Activated CD4-positive, alpha-beta T cell treated with anti-CD3 and anti-CD28 coated beads for 24 hours (primary cell): ENCODE measurements around the gene MX1.

ENCODE experiments used
- DNase-seq, 2 donors: peaks; one replicate each; pipeline ENCODE4 v3.0.0-alpha.2; 2020; ENCODE audit warnings: low read depth in 2 of 2

The MX1 gene

DNA sequence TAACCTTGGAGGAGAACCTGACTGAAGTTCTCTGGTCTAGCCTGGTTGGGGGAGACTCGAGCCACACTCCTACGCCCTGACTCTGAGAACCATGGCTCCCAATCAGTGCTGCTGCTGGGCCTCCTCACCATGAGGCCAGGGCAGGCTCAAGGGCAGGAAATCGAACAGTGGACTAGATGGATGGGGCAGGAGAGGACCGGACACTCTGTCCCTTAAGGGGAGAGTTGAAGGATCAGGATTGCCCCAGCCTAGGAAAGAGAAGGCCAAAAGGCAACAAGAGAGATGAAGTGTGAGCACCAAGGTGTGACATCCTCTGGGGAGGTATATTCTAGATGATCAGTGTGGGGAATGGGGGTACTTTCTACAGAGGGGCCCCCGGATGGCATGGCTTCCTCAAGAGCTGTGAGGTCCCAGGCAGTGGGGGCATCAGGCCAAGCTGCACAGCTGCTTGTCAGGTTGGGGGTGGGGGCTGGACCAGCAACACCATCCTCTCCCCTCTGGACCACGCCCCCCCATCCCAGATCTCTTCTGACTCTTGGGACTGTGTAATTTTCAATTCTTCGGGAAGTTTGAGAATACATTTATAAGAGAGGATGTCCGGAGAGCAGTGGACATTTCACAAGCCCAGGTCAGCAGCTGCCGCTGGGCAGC, 34.0 kb downstream of the MX1 start:
- DNase-seq, result no peak

DNA sequence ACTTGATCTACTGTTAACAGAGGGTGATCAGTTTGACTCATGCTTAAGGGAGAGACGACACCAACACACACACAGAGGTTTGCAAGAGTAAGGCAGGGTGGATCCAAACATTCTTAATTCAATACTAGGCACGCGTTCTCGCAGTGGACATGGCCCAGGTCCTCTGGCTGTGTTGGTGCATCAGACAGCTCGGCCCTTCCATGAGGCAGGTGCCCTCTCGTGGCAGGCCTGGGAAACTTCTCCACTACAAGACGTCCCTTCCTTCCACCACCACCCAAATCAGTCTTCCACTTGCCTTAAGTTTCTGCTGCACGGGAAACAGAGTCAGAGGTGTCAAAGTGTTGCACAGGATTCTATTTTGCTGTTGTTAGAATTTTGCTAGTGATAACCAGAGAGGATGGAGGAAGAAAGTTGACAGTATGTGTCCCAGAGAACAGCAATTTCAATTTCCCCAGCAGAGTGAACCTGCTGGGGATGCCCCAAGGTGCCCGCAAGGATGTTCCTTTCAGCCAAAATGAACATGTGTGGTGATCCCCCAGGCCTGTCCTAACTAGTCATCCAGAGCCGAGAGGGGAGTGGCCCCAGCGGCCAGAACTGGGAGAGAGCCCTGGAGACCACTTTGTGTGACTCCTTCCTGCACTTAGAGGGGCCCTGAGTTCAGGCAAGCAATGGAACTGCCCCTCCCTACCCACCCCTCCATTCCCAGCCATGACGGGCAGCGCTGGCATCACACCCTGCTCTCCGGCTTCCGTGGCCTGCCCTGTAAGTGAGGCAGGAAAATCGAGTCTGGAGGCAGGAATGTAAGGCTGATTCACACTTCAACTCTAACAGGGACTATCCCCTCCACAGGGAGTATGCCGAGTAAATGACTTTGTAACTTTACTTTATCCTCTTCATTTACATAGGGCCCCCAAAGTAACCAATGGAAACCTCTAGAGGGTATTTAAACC, 34.8 kb downstream of the MX1 start:
- DNase-seq, result peak; percentile 25 to 35

DNA sequence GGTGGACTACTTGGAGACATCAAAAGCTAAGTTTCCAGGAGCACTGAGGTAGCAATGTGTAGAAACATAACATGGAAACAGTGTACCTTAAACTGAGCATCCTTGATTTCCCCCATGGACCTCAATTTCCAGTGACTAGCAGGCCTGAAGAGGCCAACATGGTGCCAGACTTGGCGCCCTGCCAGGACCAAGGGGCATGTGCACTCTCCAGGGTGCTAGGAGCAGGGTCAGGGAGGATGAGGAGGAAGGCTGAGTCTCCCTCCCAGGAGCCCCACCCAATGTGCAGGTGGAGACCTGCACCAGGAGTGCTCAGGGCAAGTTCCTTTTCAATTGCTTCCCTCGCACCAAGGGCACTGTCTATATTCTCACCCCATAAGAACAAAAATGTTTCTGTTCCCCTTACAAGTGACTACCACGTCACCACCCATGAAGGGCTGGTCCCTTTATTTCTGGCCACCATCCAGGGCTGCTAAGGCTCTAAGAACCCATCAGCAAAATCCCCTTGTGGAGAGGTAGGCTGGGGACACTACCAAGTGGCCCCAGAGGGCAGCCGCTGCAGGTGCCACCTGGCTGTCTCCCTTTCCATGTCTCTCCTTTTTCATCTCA, 39.2 kb downstream of the MX1 start:
- DNase-seq, result no peak

DNA sequence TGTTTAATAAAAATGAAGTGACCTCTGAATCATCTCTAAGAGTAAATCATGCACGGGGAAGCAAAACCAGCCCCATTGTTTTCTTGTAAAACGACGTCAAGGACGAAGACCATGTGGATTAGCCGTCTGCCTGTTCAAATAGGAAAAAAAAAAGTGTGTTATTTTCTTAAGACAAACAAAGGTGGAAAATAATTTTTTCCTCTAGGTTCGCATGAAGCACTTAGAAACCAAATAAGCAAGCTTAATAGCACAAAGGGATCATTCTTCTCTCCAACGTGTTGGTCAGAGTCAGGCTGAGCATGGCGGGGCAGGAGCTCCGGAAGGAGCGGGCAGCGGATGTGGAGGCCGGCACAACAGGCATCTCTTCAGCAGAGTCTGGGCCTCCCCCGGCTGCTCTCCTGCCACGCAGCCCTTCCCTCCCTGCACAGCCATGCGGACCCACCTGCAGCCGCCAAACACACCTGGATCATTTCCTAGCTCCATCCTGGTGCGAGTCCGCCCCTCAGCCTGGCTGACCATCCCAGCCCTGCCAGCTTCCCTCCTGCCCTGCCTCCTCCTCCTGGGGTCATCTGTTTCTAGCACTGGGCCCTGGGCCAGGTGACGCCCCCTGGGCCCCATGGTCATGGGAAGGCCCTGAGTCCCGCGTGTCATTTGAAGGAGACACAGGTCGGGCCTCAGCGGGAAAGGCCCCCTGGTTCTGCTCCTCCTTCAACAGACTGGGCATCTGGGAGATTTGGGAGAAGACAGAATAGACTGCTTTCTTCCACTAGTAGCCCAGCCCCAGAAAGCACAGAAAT, 40.2 kb downstream of the MX1 start:
- DNase-seq, result no peak

DNA sequence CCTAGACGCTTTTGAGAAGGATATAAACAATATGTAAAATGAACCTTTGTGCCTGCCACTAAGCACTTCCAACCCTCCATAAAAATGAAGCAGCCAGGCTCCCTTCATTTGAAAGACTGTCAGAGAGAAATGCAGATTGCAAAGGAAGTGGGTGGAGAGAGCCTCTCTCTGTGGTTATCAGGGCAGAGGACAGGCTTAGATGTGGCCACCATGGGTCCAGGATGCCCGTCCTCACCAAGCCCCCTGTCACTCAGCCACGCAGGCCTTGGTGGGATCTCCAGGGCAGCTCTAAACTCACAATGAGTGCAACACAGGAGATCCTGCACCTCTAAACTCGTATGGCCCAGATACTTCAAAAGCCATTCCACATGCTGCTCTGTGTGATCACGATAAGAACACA, 44.0 kb downstream of the MX1 start:
- DNase-seq, result no peak

DNA sequence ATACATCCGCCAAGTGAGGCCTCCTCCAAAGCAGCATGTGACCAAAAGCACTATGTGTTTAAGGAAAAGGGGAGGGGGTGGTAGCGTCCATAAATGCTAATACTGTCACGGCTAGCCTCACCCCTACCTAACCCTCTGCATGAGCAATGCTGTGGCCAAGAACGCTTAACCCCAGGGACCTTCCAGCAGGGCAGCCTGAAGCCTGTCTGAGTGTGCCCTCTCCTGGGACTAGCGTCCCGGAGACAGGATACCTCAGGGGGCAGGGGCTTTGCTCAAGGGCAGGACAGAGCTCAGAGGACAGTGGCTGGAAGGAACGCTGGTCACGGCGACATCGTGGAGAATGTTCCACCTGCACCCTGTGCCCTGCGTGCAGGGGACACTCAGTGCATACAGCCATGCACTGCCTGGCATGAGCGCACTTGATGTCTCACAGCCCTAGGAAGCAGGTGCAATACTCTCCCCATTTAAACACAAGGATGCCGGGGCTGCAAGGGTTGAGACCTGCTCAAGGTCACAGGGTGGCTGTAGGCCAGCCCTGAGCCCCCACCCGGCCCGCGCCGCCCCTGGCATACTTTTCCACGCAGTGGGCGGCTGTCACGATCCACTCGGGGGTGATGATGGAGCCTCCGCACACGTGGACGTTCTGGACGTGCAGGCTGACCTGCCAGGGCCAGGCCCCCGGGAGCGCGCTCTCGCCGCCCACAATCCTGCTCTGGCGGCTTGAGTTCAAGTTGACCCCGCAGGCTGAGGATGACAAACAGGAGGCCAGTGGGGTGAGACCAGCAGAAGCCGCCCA, 46.9 kb downstream of the MX1 start:
- DNase-seq, result no peak

DNA sequence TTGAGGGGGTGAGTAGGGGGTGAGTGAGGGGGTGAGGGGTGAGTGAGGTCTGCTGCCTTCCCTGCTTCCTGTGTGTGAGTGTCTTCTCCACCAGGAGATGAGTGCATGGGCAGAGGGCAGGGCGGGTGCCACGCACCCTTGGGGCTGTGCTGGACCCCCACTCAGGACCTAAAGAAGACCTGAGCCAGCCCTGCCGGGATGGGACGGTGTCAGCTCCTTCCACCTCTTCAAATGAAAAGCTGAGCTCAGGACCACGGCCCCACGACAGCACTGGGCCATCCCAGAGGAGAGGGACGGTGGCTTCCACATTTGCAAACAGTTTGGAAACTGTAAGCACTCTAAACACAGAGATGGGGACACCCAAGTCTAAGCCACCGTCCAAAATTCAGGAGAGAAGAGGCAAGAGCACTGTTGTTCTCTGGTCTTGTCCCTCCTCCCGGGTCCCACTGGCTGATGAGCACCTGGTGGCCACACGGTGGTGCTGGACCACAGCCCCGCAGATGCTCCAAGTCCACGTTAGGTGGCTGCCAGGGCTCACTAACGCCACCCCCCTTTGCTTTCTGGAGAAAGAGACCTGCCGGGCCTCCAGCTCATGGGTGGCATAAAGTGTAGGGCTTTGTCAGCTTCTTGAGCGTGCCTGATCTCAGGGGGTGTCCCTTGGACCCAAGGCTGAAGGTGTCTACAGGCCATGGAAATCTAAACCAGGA, 49.8 kb downstream of the MX1 start:
- DNase-seq, result no peak

DNA sequence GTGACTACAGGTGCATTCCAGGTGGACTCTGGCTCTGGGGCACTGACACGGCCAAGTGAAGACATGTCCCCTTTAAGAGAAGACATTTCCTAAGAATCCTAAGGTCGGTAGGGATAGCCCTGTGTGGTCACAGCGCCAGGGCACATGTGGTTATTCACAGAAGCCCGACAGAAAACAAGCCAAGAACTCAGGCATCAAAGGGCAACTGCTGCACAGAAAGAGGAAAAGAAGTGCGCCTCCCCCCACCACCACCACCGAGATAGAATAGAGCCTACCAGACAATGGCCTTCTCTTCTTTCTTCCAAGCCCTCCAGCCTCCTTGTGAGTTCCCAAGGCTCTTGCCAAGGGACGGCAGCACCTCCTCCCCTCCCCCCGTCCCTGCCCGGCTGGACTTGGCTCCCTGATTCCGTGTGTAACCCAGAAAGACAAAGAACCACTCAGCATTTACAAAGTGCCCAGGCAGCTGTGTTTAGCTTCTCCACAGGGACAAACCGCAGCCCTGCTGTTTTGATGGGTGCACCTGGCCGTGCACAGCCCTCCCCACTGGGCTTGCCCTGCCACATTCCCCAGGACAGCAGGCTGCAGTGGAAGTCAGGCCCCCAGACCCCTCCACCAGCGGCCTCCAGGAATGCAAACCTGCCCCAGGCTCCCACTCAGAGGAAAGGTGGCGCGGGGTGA, 51.7 kb downstream of the MX1 start:
- no peak for DNase-seq

DNA sequence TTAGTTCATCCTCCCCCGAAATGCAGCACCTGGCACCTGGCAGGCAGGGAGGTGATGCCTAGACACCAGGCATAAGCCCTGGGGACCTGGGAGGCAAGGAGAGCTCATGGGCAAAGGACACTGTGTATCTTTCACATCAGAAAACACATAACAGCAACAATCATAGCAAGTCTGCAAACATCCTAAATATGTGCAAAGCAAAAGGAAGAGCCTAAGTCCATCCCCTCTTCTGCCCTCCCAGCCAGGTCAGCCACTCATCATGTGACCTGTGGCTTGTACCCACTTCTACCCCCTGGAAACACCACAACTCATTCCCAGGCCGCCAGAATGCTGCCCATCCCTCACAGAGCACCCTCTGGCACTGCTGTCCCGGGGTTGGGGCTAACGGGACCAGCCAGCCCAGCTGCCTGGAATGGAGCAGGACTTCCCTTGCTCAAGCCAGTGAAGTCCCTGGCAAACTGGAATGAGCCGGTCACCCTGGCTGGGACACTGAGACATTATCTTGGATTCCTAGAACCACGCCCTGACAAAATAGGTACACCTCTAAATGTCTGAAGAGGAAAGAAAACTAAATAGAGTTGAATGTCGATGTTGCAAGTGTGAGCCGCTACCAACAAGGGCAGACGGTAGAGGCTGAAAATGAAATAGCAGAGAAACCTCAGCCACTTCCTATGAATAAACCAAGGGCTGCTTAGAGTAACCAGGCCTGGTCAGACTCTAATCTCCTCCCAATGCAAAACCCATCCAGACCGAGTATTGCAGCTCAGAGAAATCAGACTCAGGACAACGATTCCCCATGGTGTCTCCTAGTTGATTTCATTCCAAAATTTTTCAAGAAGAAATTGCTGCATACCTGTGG, 52.5 kb downstream of the MX1 start:
- DNase-seq, result no peak

DNA sequence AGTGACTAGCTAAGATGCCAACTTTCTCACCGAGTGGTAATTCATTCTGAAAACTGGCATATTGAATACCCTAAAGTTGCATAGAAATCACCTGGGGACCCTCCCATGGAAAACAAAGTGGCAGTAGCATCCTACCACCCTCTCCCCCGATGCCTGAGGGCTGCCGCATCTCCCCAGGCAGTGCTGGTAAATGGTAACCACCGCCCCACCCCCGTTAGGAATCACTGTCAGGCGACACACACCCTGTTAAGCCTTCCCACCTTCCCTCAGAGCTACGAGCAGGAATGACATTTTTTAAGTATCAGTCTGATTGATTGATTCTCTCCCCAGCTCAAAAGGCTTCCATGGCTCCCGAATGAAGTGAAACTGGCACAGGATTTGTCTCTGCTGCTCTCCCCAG, 53.6 kb downstream of the MX1 start:
- DNase-seq, result no peak

DNA sequence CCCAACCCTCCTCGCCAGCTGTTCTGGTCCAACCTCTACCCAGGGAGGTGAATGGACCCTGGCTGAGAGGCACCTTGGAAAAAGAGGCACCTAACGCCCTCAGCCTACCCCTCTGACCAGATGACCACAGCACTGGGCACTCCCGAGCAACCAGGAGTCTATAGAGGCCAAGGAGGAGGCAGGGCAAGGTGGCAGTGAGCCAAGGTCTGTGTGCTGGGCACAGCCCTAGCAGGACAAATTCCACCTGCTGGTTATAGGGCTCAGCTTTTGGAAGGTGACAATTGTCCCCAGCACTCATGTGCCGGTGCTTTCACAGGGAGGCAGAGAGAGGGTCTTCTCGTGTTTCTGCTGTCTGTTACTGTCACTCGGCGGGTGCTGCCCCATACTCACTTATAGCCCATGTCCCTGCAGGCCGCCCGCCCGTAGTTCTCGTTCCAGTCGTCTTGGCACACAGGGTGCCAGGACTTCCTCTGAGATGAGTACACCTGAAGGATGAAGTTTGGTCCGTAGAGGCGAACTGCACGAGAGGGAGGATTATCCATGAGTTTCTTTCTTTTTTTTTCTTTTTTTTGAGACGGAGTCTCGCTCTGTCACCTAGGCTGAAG, 54.1 kb downstream of the MX1 start:
- no peak for DNase-seq

DNA sequence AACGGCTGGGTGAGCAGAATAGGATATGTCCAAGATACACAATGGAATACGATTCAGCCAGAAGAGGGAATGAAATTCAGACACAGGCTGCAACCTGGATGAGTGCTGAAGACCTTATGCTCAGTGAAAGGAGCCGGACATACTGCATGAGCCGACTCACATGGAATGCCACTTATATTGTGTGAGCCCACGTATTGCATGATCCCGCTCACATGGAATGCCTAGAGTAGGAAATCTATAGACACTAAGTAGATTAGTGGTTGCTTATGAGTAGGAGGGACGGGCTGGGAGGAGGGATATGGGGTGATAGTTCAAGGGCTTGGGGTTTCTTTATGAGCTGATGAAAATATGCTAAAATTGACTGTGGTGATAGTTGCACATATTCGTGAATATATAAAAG, 55.2 kb downstream of the MX1 start:
- DNase-seq, result no peak

DNA sequence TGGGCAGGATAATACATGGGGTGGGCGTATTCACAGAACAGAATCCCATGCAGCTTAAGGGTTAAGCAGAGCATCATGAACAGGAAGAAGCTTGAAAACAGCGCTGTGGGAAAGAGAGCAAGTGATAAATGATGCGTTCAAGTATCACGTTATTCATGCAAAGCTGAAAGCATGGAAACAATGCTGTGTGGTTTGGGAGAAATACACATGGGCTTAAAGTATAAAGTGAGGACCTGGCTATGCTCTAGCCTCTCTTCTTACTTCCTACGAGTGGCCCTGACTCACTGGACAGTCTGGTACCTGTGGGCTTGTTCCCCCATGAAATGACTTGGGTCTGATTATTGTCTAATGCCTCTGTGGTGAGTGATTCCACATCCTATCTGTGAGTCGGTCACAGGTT, 56.3 kb downstream of the MX1 start:
- no peak for DNase-seq

DNA sequence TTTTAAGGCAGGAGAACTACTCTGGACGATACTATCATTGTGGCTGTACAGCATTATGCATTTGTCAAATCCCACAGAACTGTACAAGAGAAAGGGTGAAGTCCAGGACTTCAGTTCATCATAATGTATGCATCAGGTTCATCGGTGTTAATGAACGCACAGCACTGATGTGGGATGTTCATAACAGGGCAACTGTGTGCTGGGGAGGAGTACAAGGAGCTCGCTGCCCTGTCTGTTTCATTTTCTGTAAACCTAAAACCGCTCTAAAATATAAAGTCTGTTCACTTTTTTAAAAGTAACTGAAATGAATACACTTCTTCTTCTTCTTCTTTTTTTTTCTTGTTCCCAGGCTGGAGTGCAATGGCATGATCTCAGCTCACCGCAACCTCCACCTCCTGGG, 56.9 kb downstream of the MX1 start:
- no peak for DNase-seq

DNA sequence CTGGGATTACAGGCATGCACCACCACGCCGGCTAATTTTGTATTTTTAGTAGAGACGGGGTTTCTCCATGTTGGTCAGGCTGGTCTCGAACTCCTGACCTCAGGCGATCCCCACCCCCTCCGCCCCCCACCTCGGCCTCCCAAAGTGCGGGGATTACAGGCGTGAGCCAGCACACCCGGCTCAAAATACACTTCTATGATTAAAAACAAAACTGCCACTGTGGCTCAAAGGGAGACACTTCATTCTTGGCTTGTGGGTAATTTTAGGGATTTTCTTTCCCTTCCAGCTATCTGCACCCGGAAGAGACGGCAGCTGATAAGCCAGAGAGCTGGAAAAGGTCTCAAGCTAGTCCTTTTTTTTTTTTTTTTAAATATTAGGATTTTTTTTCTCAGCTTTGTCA, 57.4 kb downstream of the MX1 start:
- no peak for DNase-seq

DNA sequence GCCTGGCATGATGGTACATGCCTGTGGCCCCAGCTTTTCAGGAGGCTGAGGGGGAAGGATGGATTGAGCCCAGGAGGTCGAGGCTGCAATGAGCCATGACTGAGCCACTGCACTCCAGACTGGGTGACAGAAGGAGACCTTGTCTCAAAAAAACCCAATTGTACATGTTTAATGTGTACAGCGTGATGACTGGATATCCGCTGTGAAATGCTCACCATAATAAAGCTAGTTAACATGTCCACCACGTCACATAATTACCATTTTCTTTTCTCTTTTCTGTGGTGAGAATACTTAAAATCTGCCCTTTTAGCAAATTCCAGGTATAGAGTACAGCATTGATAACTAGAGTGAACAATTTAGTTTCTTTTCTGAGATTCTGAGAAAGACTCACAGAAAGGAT, 57.9 kb downstream of the MX1 start:
- DNase-seq, result no peak

DNA sequence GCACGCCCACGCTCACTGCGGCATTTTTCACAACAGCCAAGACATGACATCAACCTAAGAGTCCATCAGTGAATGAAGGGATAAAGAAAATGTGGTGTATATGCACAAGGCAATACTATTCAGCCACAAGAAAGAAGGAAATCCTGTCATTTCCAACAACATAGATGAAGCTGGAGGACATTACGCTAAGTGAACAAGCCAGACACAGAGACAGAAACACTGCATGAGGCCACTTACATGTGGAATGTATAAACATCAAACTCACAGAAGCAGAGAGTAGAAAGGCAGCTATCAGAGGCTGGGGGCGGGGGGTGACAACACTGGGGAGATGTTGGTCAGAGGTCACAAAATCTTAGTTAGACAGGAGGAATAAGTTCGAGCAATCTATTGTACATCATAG, 61.0 kb downstream of the MX1 start:
- DNase-seq, result no peak

DNA sequence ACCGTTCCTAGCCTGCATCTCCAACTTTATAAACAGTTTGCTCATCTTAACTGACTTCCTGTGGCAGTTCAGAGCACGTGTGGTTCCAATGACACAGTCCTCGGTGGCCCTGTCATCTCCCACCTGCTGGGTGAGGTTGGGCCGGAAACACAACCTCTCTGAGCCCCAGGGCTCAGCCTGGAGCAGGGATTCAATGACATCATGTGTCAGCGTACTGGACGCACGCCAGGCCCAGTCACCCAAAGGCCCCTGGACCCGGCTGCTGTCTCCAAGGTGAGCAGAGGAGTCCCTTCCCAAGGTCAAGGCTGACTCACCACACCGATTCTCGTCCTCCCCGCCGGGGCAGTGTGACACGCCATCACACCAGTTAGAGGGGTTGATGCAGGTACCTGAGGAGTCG, 62.0 kb downstream of the MX1 start:
- DNase-seq, result no peak

DNA sequence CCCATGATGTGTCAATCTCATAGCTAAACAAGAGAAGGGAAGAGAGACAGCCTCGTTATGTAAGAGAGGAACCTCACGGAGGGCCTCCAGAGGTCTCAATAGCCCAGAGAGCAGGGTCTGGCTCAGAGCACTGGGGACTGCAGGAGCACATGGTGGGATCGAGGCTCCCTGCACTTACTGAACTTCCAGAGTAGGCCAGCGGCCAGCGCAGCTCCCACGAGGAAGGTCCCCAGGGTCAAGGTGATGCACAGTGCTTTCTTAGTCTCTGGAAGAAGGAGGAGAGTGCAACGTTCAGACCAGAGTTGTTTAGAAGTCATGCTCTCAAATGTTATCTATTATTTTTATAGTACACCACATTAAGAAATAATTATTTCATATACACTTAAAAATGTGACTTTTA, 63.3 kb downstream of the MX1 start:
- DNase-seq, result no peak
